WTC11 (cell line): ENCODE results near the gene TBC1D23. TPM values are rescaled to one million over a fixed set of nuclear protein-coding genes. Genes with fewer than 3 reads are reported as not detected.

ENCODE experiments used
- ATAC-seq: fragments of 200-7000 bp; cut with Tn5 transposase; 2 replicates; pipeline ENCODE4 v1.10.0; 2021; ENCODE audit warnings: mild to moderate bottlenecking, moderate library complexity
- CTCF ChIA-PET: fragments of 300-600 bp; sonication (Branson Sonifier 250); formaldehyde crosslinking; loops from one replicate; lab custom pipeline; 2021; ENCODE audit warnings: antibody characterized with exemption; lab: Charles Lee
- POLR2A ChIA-PET: fragments of 350-600 bp; sonication (Branson Sonifier 250); formaldehyde crosslinking; loops from one replicate; lab custom pipeline; 2021; ENCODE audit warnings: antibody characterized with exemption; lab: Charles Lee
- DNase-seq: peaks from one replicate; pipeline ENCODE4 v3.0.0; 2021; ENCODE audit warnings: low spot score
- H3K27ac Mint-ChIP-seq: 2 replicates; pipeline ENCODE4 v1.8.0; 2021; ENCODE audit warnings: mixed read lengths
- H3K27me3 Mint-ChIP-seq: 2 replicates; pipeline ENCODE4 v1.8.0; 2021; ENCODE audit warnings: low read depth, mild to moderate bottlenecking, moderate library complexity, mixed read lengths
- H3K36me3 Mint-ChIP-seq: 2 replicates; pipeline ENCODE4 v1.8.0; 2021; ENCODE audit warnings: mixed read lengths
- H3K4me1 Mint-ChIP-seq: 2 replicates; pipeline ENCODE4 v1.8.0; 2022; ENCODE audit warnings: mixed read lengths
- H3K4me3 Mint-ChIP-seq: 2 replicates; pipeline ENCODE4 v1.8.0; 2021; ENCODE audit warnings: mild to moderate bottlenecking, moderate library complexity, mixed read lengths
- H3K9me3 Mint-ChIP-seq: 2 replicates; pipeline ENCODE4 v1.8.0; 2021; ENCODE audit warnings: mixed read lengths
- AR ChIP-seq: fragments of 250-450 bp; sonication (Bioruptor Pico); IDR thresholded peaks from 2 replicates; pipeline ENCODE4 v1.9.0; 2021; ENCODE audit warnings: mild to moderate bottlenecking
- CREM ChIP-seq: sonication (generic); formaldehyde crosslinking; IDR thresholded peaks from 2 replicates; pipeline ENCODE4 v1.8.1; 2022; ENCODE audit warnings: mild to moderate bottlenecking, missing genetic modification reagents, moderate library complexity
- E2F1 ChIP-seq: sonication (generic); formaldehyde crosslinking; IDR thresholded peaks from 2 replicates; pipeline ENCODE4 v1.8.0; 2022; ENCODE audit warnings: mild to moderate bottlenecking, missing genetic modification reagents
- E2F5 ChIP-seq: sonication (generic); formaldehyde crosslinking; IDR thresholded peaks from 2 replicates; pipeline ENCODE4 v1.8.1; 2022; ENCODE audit warnings: mild to moderate bottlenecking, moderate library complexity, missing genetic modification reagents
- ELF4 ChIP-seq: sonication (generic); formaldehyde crosslinking; IDR thresholded peaks from 2 replicates; pipeline ENCODE4 v1.8.1; 2022; ENCODE audit warnings: low read depth, mild to moderate bottlenecking, moderate library complexity, missing genetic modification reagents
- HMGA2 ChIP-seq: fragments of 250-450 bp; sonication (Bioruptor Pico); IDR thresholded peaks from 2 replicates; pipeline ENCODE4 v1.4.0; 2021; ENCODE audit warnings: mild to moderate bottlenecking, moderate library complexity
- HMGXB4 ChIP-seq: sonication (generic); formaldehyde crosslinking; IDR thresholded peaks from 2 replicates; pipeline ENCODE4 v1.8.1; 2023; ENCODE audit warnings: mild to moderate bottlenecking, moderate library complexity, missing genetic modification reagents
- MAX ChIP-seq: sonication (generic); formaldehyde crosslinking; IDR thresholded peaks from 2 replicates; pipeline ENCODE4 v1.8.0; 2022; ENCODE audit warnings: mild to moderate bottlenecking, missing genetic modification reagents
- MYBL2 ChIP-seq: sonication (generic); formaldehyde crosslinking; IDR thresholded peaks from 2 replicates; pipeline ENCODE4 v1.8.1; 2023; ENCODE audit warnings: mild to moderate bottlenecking, moderate library complexity, missing genetic modification reagents
- NFYB ChIP-seq: sonication (generic); formaldehyde crosslinking; conservative IDR thresholded peaks from 2 replicates; pipeline ENCODE4 v1.8.0; 2022; ENCODE audit warnings: low read depth, missing genetic modification reagents
- NR3C1 ChIP-seq: sonication (generic); formaldehyde crosslinking; conservative IDR thresholded peaks from 2 replicates; pipeline ENCODE4 v1.8.1; 2023; ENCODE audit warnings: low read depth, mild to moderate bottlenecking, missing genetic modification reagents
- SMAD4 ChIP-seq: sonication (generic); formaldehyde crosslinking; IDR thresholded peaks from 2 replicates; pipeline ENCODE4 v1.8.0; 2022; ENCODE audit warnings: mild to moderate bottlenecking, missing genetic modification reagents
- SP1 ChIP-seq: sonication (generic); formaldehyde crosslinking; conservative IDR thresholded peaks from 2 replicates; pipeline ENCODE4 v1.8.1; 2022; ENCODE audit warnings: missing genetic modification reagents
- STAT6 ChIP-seq: sonication (generic); formaldehyde crosslinking; conservative IDR thresholded peaks from 2 replicates; pipeline ENCODE4 v1.8.1; 2023; ENCODE audit warnings: mild to moderate bottlenecking, low read depth, missing genetic modification reagents, moderate library complexity
- ZNF232 ChIP-seq: sonication (generic); formaldehyde crosslinking; IDR thresholded peaks from 2 replicates; pipeline ENCODE4 v1.8.0; 2022; ENCODE audit warnings: mild to moderate bottlenecking, missing genetic modification reagents
- ZNF281 ChIP-seq: sonication (generic); formaldehyde crosslinking; IDR thresholded peaks from 2 replicates; pipeline ENCODE4 v1.8.0; 2023; ENCODE audit warnings: mild to moderate bottlenecking, missing genetic modification reagents
- ZSCAN18 ChIP-seq: fragments of 250-450 bp; sonication (Bioruptor Pico); IDR thresholded peaks from 2 replicates; pipeline ENCODE4 v2.1.2; 2022; ENCODE audit warnings: mild to moderate bottlenecking, moderate library complexity
- total RNA-seq: library from RNA; stranded (reverse); gene quantifications from 3 replicates; pipeline ENCODE4 v1.2.3, GENCODE V29; 2021
- TF ChIP-seq, protein P1 (sequence below): sonication (generic); formaldehyde crosslinking; IDR thresholded peaks from 2 replicates; pipeline ENCODE4 v1.8.0; 2022; ENCODE audit warnings: mild to moderate bottlenecking, missing genetic modification reagents

TBC1D23 gene
- total RNA-seq, 1 experiment from 2014 or later = 73.6 TPM

GRCh38 chr3:100295089-100295488 lies 34.3 kb downstream of the TBC1D23 start:
- ChIA-PET CTCF (no interaction called here), POLR2A (no interaction called here)
- peaks cover 56% of the 10 kb centered on the region for H3K36me3 Mint-ChIP-seq

GRCh38 chr3:100297784-100298183 lies 37.0 kb downstream of the TBC1D23 start:
- Mint-ChIP-seq H3K27me3 (no peaks in the 10 kb centered on the region), H3K27ac (no peak overlapping the region), H3K9me3 (no peaks in the 10 kb centered on the region; the same call in 1 of the 2 replicates), H3K4me3 (no peak overlapping the region), H3K4me1 (no peaks in the 10 kb centered on the region), H3K36me3 (peaks cover 58% of the 10 kb centered on the region)
- DNase-seq = no peak
- ATAC-seq = no peak
- POLR2A ChIA-PET = no interaction called here
- CTCF ChIA-PET = no interaction called here
- no peak for TF ChIP-seq STAT6 (CRISPR knock-in tag)
- TF ChIP-seq ZNF281 = no peak
- TF ChIP-seq SMAD4 = no peak
- no peak for TF ChIP-seq E2F1 (CRISPR knock-in tag)
- TF ChIP-seq HMGXB4 (CRISPR knock-in tag) = no peak
- no peak for TF ChIP-seq ZSCAN18 (CRISPR knock-in tag)
- no peak for TF ChIP-seq HMGA2 (CRISPR knock-in tag)
- TF ChIP-seq CREM (CRISPR knock-in tag) = no peak

More at GRCh38 chr3:100295089-100295488, 34.3 kb downstream of the TBC1D23 start:
- no peak for ATAC-seq
- Mint-ChIP-seq H3K27ac (no peak overlapping the region), H3K9me3 (no peaks in the 10 kb centered on the region; the same call in 1 of the 2 replicates), H3K4me3 (no peak overlapping the region), H3K27me3 (no peaks in the 10 kb centered on the region), H3K4me1 (no peaks in the 10 kb centered on the region)
- TF ChIP-seq ELF4 (CRISPR knock-in tag) (no peak), MAX (no peak), MYBL2 (CRISPR knock-in tag) (no peak), NR3C1 (CRISPR knock-in tag) (no peak), E2F5 (no peak), SP1 (no peak), ZNF232 (CRISPR knock-in tag) (no peak), AR (CRISPR knock-in tag) (no peak), NFYB (CRISPR knock-in tag) (no peak)
- TF ChIP-seq, protein P1, sequence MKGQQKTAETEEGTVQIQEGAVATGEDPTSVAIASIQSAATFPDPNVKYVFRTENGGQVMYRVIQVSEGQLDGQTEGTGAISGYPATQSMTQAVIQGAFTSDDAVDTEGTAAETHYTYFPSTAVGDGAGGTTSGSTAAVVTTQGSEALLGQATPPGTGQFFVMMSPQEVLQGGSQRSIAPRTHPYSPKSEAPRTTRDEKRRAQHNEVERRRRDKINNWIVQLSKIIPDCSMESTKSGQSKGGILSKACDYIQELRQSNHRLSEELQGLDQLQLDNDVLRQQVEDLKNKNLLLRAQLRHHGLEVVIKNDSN (CRISPR knock-in tag) = no peak
- DNase-seq = no peak
